Measurements from ENCODE around the gene KRTAP5-5.

The KRTAP5-5 gene

DNA sequence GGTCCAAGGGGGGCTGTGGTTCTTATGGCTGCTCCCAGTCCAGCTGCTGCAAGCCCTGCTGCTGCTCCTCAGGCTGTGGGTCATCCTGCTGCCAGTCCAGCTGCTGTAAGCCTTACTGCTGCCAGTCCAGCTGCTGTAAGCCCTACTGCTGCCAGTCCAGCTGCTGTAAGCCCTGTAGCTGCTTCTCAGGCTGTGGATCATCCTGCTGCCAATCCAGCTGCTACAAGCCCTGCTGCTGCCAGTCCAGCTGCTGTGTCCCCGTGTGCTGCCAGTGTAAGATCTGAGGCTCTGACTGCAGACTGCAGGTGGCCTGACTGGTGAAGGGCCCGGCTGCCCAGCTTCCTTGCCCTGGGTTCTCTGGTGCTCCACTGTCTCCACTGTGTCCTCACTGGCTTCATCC, 696 bp downstream of the KRTAP5-5 start:
- DNase-seq (ENCODE audit: low read depth, low spot score), result no peak
- TF ChIP-seq POLR2AphosphoS5 (IDR thresholded peaks at IDR 0.05; ENCODE audit: borderline replicate concordance, low read depth, low read length) (no peak), EZH2 (IDR thresholded peaks at IDR 0.05) (no peak), FOXP2 (optimal IDR thresholded peaks at IDR 0.05; ENCODE audit: control extremely low read depth, extremely low read length, insufficient read depth) (no peak)

GRCh38 chr11:1631066-1631568, 1.5 kb downstream of the KRTAP5-5 start:
- Histone ChIP-seq H3K27ac (no peak overlapping the region), H3K9me3 (ENCODE audit: low read depth, low read length) (no peaks in the 10 kb centered on the region), H3K4me3 (no peak overlapping the region), H3K36me3 (ENCODE audit: insufficient read depth, low read length) (no peaks in the 10 kb centered on the region), H3K9ac (ENCODE audit: insufficient read length) (no peak overlapping the region)
- DNase-seq (ENCODE audit: low read depth, low spot score), result no peak
- TF ChIP-seq POLR2AphosphoS5 (IDR thresholded peaks at IDR 0.05; ENCODE audit: borderline replicate concordance, low read depth, low read length) (no peak), FOXP2 (optimal IDR thresholded peaks at IDR 0.05; ENCODE audit: control extremely low read depth, extremely low read length, insufficient read depth) (no peak), EZH2 (IDR thresholded peaks at IDR 0.05) (no peak)

More for the DNA sequence above, 696 bp downstream of the KRTAP5-5 start:
- no peak overlapping the region for H3K4me3 ChIP-seq
- H3K27ac ChIP-seq, result no peak overlapping the region
- H3K36me3 ChIP-seq (ENCODE audit: insufficient read depth, low read length), result no peaks in the 10 kb centered on the region
- no peaks in the 10 kb centered on the region for H3K9me3 ChIP-seq (ENCODE audit: low read depth, low read length)
- H3K9ac ChIP-seq (ENCODE audit: insufficient read length), result no peak overlapping the region

- H3K4me3 ChIP-seq, result no peak overlapping the region
- DNase-seq (ENCODE audit: low read depth, low spot score), result no peak
- H3K9ac ChIP-seq (ENCODE audit: insufficient read length), result no peak overlapping the region
- no peaks in the 10 kb centered on the region for H3K9me3 ChIP-seq (ENCODE audit: low read depth, low read length)
- no peaks in the 10 kb centered on the region for H3K36me3 ChIP-seq (ENCODE audit: insufficient read depth, low read length)
- no peak overlapping the region for H3K27ac ChIP-seq
- TF ChIP-seq POLR2AphosphoS5 (IDR thresholded peaks at IDR 0.05; ENCODE audit: borderline replicate concordance, low read depth, low read length) (no peak), EZH2 (IDR thresholded peaks at IDR 0.05) (no peak), FOXP2 (optimal IDR thresholded peaks at IDR 0.05; ENCODE audit: control extremely low read depth, extremely low read length, insufficient read depth) (no peak)
These were observed 2.6 kb downstream of the KRTAP5-5 start for GRCh38 chr11:1632053-1632714.

GRCh38 chr11:1633864-1634263, 4.3 kb downstream of the KRTAP5-5 start:
- H3K9ac ChIP-seq (ENCODE audit: insufficient read length), result no peak overlapping the region
- no peak for DNase-seq (ENCODE audit: low read depth, low spot score)
- H3K9me3 ChIP-seq (ENCODE audit: low read depth, low read length), result no peaks in the 10 kb centered on the region
- TF ChIP-seq POLR2AphosphoS5 (IDR thresholded peaks at IDR 0.05; ENCODE audit: borderline replicate concordance, low read depth, low read length), result no peak
- TF ChIP-seq FOXP2 (optimal IDR thresholded peaks at IDR 0.05; ENCODE audit: control extremely low read depth, extremely low read length, insufficient read depth), result no peak
- no peak for TF ChIP-seq EZH2 (IDR thresholded peaks at IDR 0.05)
- H3K27ac ChIP-seq, result no peak overlapping the region
- no peak overlapping the region for H3K4me3 ChIP-seq
- H3K36me3 ChIP-seq (ENCODE audit: insufficient read depth, low read length), result no peaks in the 10 kb centered on the region

- Histone ChIP-seq H3K36me3 (ENCODE audit: insufficient read depth, low read length) (no peaks in the 10 kb centered on the region), H3K27ac (no peak overlapping the region), H3K9ac (ENCODE audit: insufficient read length) (no peak overlapping the region), H3K9me3 (ENCODE audit: low read depth, low read length) (no peaks in the 10 kb centered on the region), H3K4me3 (no peak overlapping the region)
- DNase-seq (ENCODE audit: low read depth, low spot score), result no peak
- TF ChIP-seq POLR2AphosphoS5 (IDR thresholded peaks at IDR 0.05; ENCODE audit: borderline replicate concordance, low read depth, low read length), result no peak
- TF ChIP-seq EZH2 (IDR thresholded peaks at IDR 0.05), result no peak
- no peak for TF ChIP-seq FOXP2 (optimal IDR thresholded peaks at IDR 0.05; ENCODE audit: control extremely low read depth, extremely low read length, insufficient read depth)
These were observed 6.8 kb downstream of the KRTAP5-5 start for GRCh38 chr11:1636291-1636950.

DNA sequence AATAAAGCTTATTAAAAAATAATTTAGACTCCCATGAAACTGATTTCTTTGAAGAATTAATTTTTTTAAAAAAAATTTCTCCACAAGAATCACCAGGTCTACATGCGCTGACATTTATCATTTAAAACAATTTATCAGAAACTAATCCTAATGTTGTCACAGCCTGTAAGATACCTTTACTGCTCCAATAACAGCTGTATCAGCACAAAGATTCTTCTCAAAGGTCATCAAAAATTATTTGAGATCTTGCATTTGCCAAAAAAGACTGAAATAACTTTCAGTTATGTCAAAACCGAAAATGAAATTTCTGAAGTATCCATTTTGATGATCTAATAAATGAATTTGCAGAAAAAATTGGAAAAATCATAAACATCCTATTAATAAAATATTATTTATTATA, 8.1 kb downstream of the KRTAP5-5 start:
- no peak for TF ChIP-seq EZH2 (IDR thresholded peaks at IDR 0.05)
- no peak for TF ChIP-seq POLR2AphosphoS5 (IDR thresholded peaks at IDR 0.05; ENCODE audit: borderline replicate concordance, low read depth, low read length)
- no peak for TF ChIP-seq FOXP2 (optimal IDR thresholded peaks at IDR 0.05; ENCODE audit: control extremely low read depth, extremely low read length, insufficient read depth)

DNA sequence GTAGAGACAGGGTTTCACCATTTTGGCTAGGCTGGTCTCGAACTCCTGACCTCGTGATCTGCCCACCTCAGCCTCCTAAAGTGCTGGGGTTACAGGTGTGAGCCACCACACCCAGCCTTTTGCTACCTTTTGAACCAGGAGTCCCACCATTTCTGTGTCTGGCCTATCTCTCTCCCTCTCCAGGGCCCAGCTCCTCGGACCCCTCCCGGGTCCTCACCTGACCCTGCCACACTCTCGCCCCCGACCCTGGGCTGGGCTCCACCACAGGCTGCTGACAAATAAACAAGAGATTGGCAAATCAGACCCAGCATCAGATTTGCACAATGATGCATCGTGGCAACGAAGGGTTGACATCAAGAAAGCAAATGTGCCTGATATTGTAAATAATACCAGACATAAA, 8.8 kb downstream of the KRTAP5-5 start:
- H3K36me3 ChIP-seq (ENCODE audit: insufficient read depth, low read length), result no peaks in the 10 kb centered on the region
- TF ChIP-seq POLR2AphosphoS5 (IDR thresholded peaks at IDR 0.05; ENCODE audit: borderline replicate concordance, low read depth, low read length) (no peak), EZH2 (IDR thresholded peaks at IDR 0.05) (no peak), FOXP2 (optimal IDR thresholded peaks at IDR 0.05; ENCODE audit: control extremely low read depth, extremely low read length, insufficient read depth) (no peak)
- no peak overlapping the region for H3K27ac ChIP-seq
- H3K9ac ChIP-seq (ENCODE audit: insufficient read length), result no peak overlapping the region
- no peak for DNase-seq (ENCODE audit: low read depth, low spot score)
- H3K9me3 ChIP-seq (ENCODE audit: low read depth, low read length), result no peaks in the 10 kb centered on the region
- H3K4me3 ChIP-seq, result no peak overlapping the region

More for the DNA sequence above, 8.1 kb downstream of the KRTAP5-5 start:
- H3K9me3 ChIP-seq (ENCODE audit: low read depth, low read length), result no peaks in the 10 kb centered on the region
- H3K27ac ChIP-seq, result no peak overlapping the region
- H3K4me3 ChIP-seq, result no peak overlapping the region
- DNase-seq (ENCODE audit: low read depth, low spot score), result no peak
- no peak overlapping the region for H3K9ac ChIP-seq (ENCODE audit: insufficient read length)
- H3K36me3 ChIP-seq (ENCODE audit: insufficient read depth, low read length), result no peaks in the 10 kb centered on the region

DNA sequence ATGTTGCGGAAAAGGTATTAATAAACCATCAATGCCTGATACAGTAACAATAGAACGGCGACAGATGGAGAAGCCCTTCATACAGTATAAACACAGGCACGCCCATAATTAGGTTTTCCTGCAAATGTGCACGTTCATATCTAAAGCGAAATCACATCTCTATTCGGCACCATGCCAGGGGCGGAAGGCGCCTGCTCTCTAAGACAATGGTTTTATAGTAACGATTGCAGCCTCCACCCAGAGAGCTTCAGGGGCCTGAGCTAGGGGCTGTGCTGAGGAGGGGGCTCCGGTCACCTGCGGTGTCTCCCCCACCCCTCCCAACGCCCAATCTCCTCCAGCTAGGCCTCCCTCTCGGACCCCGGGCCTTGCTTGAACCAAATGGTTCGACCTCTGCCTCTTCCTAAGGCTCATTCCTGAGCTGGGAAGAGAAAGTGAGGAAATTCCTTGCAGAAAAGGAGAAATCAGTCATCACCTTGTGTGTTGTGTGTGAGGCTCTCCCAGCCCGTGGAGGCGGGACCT, 9.6 kb downstream of the KRTAP5-5 start:
- TF ChIP-seq FOXP2 (optimal IDR thresholded peaks at IDR 0.05; ENCODE audit: control extremely low read depth, extremely low read length, insufficient read depth), result no peak
- TF ChIP-seq EZH2 (IDR thresholded peaks at IDR 0.05), result no peak
- TF ChIP-seq POLR2AphosphoS5 (IDR thresholded peaks at IDR 0.05; ENCODE audit: borderline replicate concordance, low read depth, low read length), result no peak
- Histone ChIP-seq H3K9me3 (ENCODE audit: low read depth, low read length) (no peaks in the 10 kb centered on the region), H3K4me3 (no peak overlapping the region), H3K27ac (no peak overlapping the region), H3K9ac (ENCODE audit: insufficient read length) (no peak overlapping the region), H3K36me3 (ENCODE audit: insufficient read depth, low read length) (no peaks in the 10 kb centered on the region)
- DNase-seq (ENCODE audit: low read depth, low spot score), result peak; percentile 1

All from SK-N-MC (cell line).